PC-9 (cell line): ENCODE results near the gene PSMD3.

Source experiments
- EZH2 ChIP-seq: fragments of 200-600 bp; sonication (generic); IDR thresholded peaks from 2 replicates; pipeline ENCODE4 v1.8.0; 2017; ENCODE audit warnings: antibody characterized with exemption, low read depth
- TF ChIP-seq, protein P1 (sequence below): fragments of 200-600 bp; sonication (generic); conservative IDR thresholded peaks from 2 replicates; pipeline ENCODE4 v1.6.1; 2017; ENCODE audit warnings: mixed run types, antibody characterized with exemption, mild to moderate bottlenecking, moderate library complexity

GRCh38 chr17:39935909-39936308 lies 44.7 kb upstream of the PSMD3 start:
- TF ChIP-seq, protein P1, sequence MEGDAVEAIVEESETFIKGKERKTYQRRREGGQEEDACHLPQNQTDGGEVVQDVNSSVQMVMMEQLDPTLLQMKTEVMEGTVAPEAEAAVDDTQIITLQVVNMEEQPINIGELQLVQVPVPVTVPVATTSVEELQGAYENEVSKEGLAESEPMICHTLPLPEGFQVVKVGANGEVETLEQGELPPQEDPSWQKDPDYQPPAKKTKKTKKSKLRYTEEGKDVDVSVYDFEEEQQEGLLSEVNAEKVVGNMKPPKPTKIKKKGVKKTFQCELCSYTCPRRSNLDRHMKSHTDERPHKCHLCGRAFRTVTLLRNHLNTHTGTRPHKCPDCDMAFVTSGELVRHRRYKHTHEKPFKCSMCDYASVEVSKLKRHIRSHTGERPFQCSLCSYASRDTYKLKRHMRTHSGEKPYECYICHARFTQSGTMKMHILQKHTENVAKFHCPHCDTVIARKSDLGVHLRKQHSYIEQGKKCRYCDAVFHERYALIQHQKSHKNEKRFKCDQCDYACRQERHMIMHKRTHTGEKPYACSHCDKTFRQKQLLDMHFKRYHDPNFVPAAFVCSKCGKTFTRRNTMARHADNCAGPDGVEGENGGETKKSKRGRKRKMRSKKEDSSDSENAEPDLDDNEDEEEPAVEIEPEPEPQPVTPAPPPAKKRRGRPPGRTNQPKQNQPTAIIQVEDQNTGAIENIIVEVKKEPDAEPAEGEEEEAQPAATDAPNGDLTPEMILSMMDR, result no peak
- no peak for TF ChIP-seq EZH2
